Caco-2 (cell line): Measurements from ENCODE around the gene GRIK4. TPM values are rescaled to one million over a fixed set of nuclear protein-coding genes. Genes with fewer than 3 reads are reported as not detected.

ENCODE experiments used
- BruUV-seq: library from RNA; stranded (reverse); fragments of 400-500 nt; replicated peaks from 2 replicates; lab custom pipeline; 2021; lab: Mats Ljungman, UMichigan
- CTCF ChIA-PET: fragments of 300-600 bp; sonication (Branson Sonifier 250); formaldehyde crosslinking; loops from one replicate; lab custom pipeline; 2022; ENCODE audit warnings: antibody characterized with exemption; lab: Charles Lee
- POLR2A ChIA-PET: fragments of 300-600 bp; sonication (Branson Sonifier 250); formaldehyde crosslinking; loops from one replicate; lab custom pipeline; 2022; ENCODE audit warnings: antibody characterized with exemption; lab: Charles Lee
- DNase-seq, 2 experiments: peaks; one replicate each; pipeline versions ENCODE4 v3.0.0 to v3.0.0-alpha.2; 2020 to 2022
- H3K27me3 ChIP-seq: replicated peaks from 2 replicates; pipeline ENCODE4 v1.6.0; 2011; ENCODE audit warnings: low read length; ENCODE audit not compliant: control insufficient read depth, insufficient read depth
- H3K36me3 ChIP-seq: 2 replicates; pipeline ENCODE4 v1.5.1; 2011; ENCODE audit warnings: low read length; ENCODE audit not compliant: control insufficient read depth, insufficient read depth
- H3K4me1 ChIP-seq: fragments of 250-450 bp; sonication (Bioruptor Pico); 2 replicates; pipeline ENCODE4 v1.5.1; 2020; ENCODE audit warnings: mild to moderate bottlenecking
- H3K4me3 ChIP-seq: 2 replicates; pipeline ENCODE4 v1.5.1; 2011; ENCODE audit warnings: low read depth, mild to moderate bottlenecking, control low read depth, low read length
- H3K9me3 ChIP-seq: fragments of 250-450 bp; sonication (Bioruptor Pico); 2 replicates; pipeline ENCODE4 v1.5.1; 2020; ENCODE audit warnings: mild to moderate bottlenecking, moderate library complexity
- H3K27ac Mint-ChIP-seq: one replicate; pipeline ENCODE4 v1.8.0; 2022; ENCODE audit warnings: mixed read lengths; ENCODE audit not compliant: unreplicated experiment
- H3K27me3 Mint-ChIP-seq: one replicate; pipeline ENCODE4 v1.8.0; 2022; ENCODE audit warnings: mixed read lengths; ENCODE audit not compliant: insufficient read depth, unreplicated experiment
- H3K36me3 Mint-ChIP-seq: one replicate; pipeline ENCODE4 v1.8.0; 2022; ENCODE audit warnings: mild to moderate bottlenecking, mixed read lengths; ENCODE audit not compliant: insufficient read depth, unreplicated experiment
- H3K4me1 Mint-ChIP-seq: one replicate; pipeline ENCODE4 v1.8.0; 2022; ENCODE audit warnings: low read depth, mixed read lengths; ENCODE audit not compliant: unreplicated experiment
- H3K4me3 Mint-ChIP-seq: one replicate; pipeline ENCODE4 v1.8.0; 2022; ENCODE audit warnings: mild to moderate bottlenecking, moderate library complexity, mixed read lengths; ENCODE audit not compliant: unreplicated experiment
- H3K9me3 Mint-ChIP-seq: one replicate; pipeline ENCODE4 v1.8.0; 2022; ENCODE audit warnings: mixed read lengths; ENCODE audit not compliant: unreplicated experiment
- CTCF ChIP-seq, 2 experiments: fragments of 200-600 bp in 1 of 2; IDR thresholded peaks; 1 replicate in 1 of 2; 2 replicates in 1 of 2; pipeline versions ENCODE4 v1.5.1 to v1.8.0; 2011 to 2022; ENCODE audit warnings: antibody characterized with exemption in 1 of 2, control low read depth in 1 of 2, inconsistent platforms in 1 of 2, low read depth in 1 of 2, low read length in 1 of 2, mild to moderate bottlenecking in 1 of 2, moderate library complexity in 1 of 2; ENCODE audit not compliant: insufficient read depth in 1 of 2, severe bottlenecking in 1 of 2, unreplicated experiment in 1 of 2
- intact Hi-C: fragments of 100-400 bp; cut with micrococcal nuclease; formaldehyde crosslinking; loops from one replicate; pipeline ENCODE4 v1.10.0; 2022; ENCODE audit not compliant: unreplicated experiment
- total RNA-seq: library from RNA; stranded (reverse); gene quantifications from 2 replicates; pipeline ENCODE4 v1.2.3, GENCODE V29; 2022

The GRIK4 gene
- total RNA-seq, 1 experiment from 2014 or later: 2.0 TPM

- ChIA-PET POLR2A (no interaction called here), CTCF (interaction anchor here (0.5 to 2.9 kb wide), 6 partner anchors 10 to 163 kb away, joined by 3 to 31 read pairs (median 4); partner anchors contain the start of gene GRIK4)
- Mint-ChIP-seq H3K9me3 (no peaks in the 10 kb centered on the region), H3K4me3 (no peak overlapping the region), H3K4me1 (peaks cover 18% of the 10 kb centered on the region), H3K27ac (peak overlapping the region; percentile 10), H3K27me3 (no peaks in the 10 kb centered on the region), H3K36me3 (no peaks in the 10 kb centered on the region)
- no TSS peak for BruUV-seq
- intact Hi-C loops: loop anchor here (5.0 kb wide), 1 partner anchor 147 kb away; no protein-coding TSS in a partner anchor
- no peak overlapping the region for H3K4me3 ChIP-seq
- no peaks in the 10 kb centered on the region for H3K36me3 ChIP-seq
- H3K27me3 ChIP-seq: no peaks in the 10 kb centered on the region
- peaks cover 11% of the 10 kb centered on the region; the same call in 1 of the 2 replicates for H3K9me3 ChIP-seq
- peaks cover 37% of the 10 kb centered on the region for H3K4me1 ChIP-seq
- DNase-seq: peak; percentile 83 to 92
- TF ChIP-seq CTCF (IDR thresholded peaks at IDR 0.05; ENCODE audit: insufficient read depth in 1 of 2, low read depth in 1 of 2, low read length in 1 of 2, severe bottlenecking in 1 of 2, unreplicated experiment in 1 of 2): no peak
Observed at GRCh38 chr11:120674542-120674941, 163.0 kb downstream of the GRIK4 start.

- H3K4me1 ChIP-seq: peaks cover 37% of the 10 kb centered on the region
- H3K4me1 Mint-ChIP-seq: peaks cover 18% of the 10 kb centered on the region
- no TSS peak for BruUV-seq
- no peaks in the 10 kb centered on the region for H3K9me3 Mint-ChIP-seq
- peak overlapping the region; percentile 10 for H3K27ac Mint-ChIP-seq
- CTCF ChIA-PET: interaction anchor here (1.0 to 2.9 kb wide), 4 partner anchors 10 to 164 kb away, joined by 3 to 31 read pairs (median 4); partner anchors contain the start of gene GRIK4
- POLR2A ChIA-PET: no interaction called here
- no peaks in the 10 kb centered on the region for H3K27me3 ChIP-seq
- intact Hi-C loops: no loop called here
- no peak for DNase-seq
- peaks cover 11% of the 10 kb centered on the region; the same call in 1 of the 2 replicates for H3K9me3 ChIP-seq
- H3K4me3 Mint-ChIP-seq: no peak overlapping the region
- no peaks in the 10 kb centered on the region for H3K36me3 ChIP-seq
- H3K27me3 Mint-ChIP-seq: no peaks in the 10 kb centered on the region
- H3K4me3 ChIP-seq: no peak overlapping the region
- no peaks in the 10 kb centered on the region for H3K36me3 Mint-ChIP-seq
- TF ChIP-seq CTCF (IDR thresholded peaks at IDR 0.05; ENCODE audit: insufficient read depth in 1 of 2, low read depth in 1 of 2, low read length in 1 of 2, severe bottlenecking in 1 of 2, unreplicated experiment in 1 of 2): no peak
Observed at GRCh38 chr11:120675171-120675570, 163.6 kb downstream of the GRIK4 start.

GRCh38 chr11:120676991-120677390 lies 165.4 kb downstream of the GRIK4 start:
- Mint-ChIP-seq H3K27me3 (no peaks in the 10 kb centered on the region), H3K36me3 (no peaks in the 10 kb centered on the region), H3K4me3 (no peak overlapping the region), H3K9me3 (no peaks in the 10 kb centered on the region), H3K4me1 (peaks cover 18% of the 10 kb centered on the region), H3K27ac (no peak overlapping the region)
- intact Hi-C loops: no loop called here
- peaks cover 8% of the 10 kb centered on the region; the same call in 1 of the 2 replicates for H3K9me3 ChIP-seq
- no peak for TF ChIP-seq CTCF (IDR thresholded peaks at IDR 0.05; ENCODE audit: insufficient read depth in 1 of 2, low read depth in 1 of 2, low read length in 1 of 2, severe bottlenecking in 1 of 2, unreplicated experiment in 1 of 2)
- no peak overlapping the region for H3K4me3 ChIP-seq
- no TSS peak for BruUV-seq
- POLR2A ChIA-PET: no interaction called here
- no peaks in the 10 kb centered on the region for H3K36me3 ChIP-seq
- no peaks in the 10 kb centered on the region for H3K27me3 ChIP-seq
- CTCF ChIA-PET: no interaction called here
- peaks cover 37% of the 10 kb centered on the region for H3K4me1 ChIP-seq
- DNase-seq: no peak
